PC-9 (cell line): ENCODE measurements around the gene SYCE3. TPM values are rescaled to one million over a fixed set of nuclear protein-coding genes. Genes with fewer than 3 reads are reported as not detected.

Experiments
- BruUV-seq: library from RNA; stranded (reverse); fragments of 400-500 nt; replicated peaks from 2 replicates; lab custom pipeline; 2021; lab: Mats Ljungman, UMichigan
- CTCF ChIA-PET: fragments of 300-600 bp; sonication (Branson Sonifier 250); formaldehyde crosslinking; loops from one replicate; lab custom pipeline; 2022; ENCODE audit warnings: antibody characterized with exemption; lab: Charles Lee
- POLR2A ChIA-PET: fragments of 300-600 bp; sonication (Branson Sonifier 250); formaldehyde crosslinking; loops from one replicate; lab custom pipeline; 2022; ENCODE audit warnings: antibody characterized with exemption; ENCODE audit not compliant: unreplicated experiment; lab: Charles Lee
- DNase-seq, 2 experiments: peaks; one replicate each; pipeline versions ENCODE4 v3.0.0 to v3.0.0-alpha.2; 2015 to 2022; ENCODE audit warnings: mixed read lengths in 1 of 2
- H2AFZ ChIP-seq: fragments of 200-600 bp; sonication (generic); 2 replicates; pipeline ENCODE4 v1.8.1; 2017; ENCODE audit warnings: antibody characterized with exemption
- H3F3A ChIP-seq: fragments of 200-600 bp; sonication (generic); 2 replicates; pipeline ENCODE4 v1.8.1; 2017; ENCODE audit warnings: antibody characterized with exemption, mild to moderate bottlenecking, low read depth; ENCODE audit not compliant: insufficient read depth
- H3K27ac ChIP-seq: fragments of 200-600 bp; sonication (generic); 2 replicates; pipeline ENCODE4 v1.6.1; 2016; ENCODE audit warnings: mixed run types
- H3K27me3 ChIP-seq: fragments of 200-600 bp; sonication (generic); 2 replicates; pipeline ENCODE4 v1.6.1; 2016; ENCODE audit warnings: low read depth, mixed run types; ENCODE audit not compliant: insufficient read depth
- H3K36me3 ChIP-seq: fragments of 200-600 bp; sonication (generic); 2 replicates; pipeline ENCODE4 v1.6.1; 2016; ENCODE audit warnings: low read depth, mixed run types
- H3K4me1 ChIP-seq: fragments of 200-600 bp; sonication (generic); replicated peaks from 2 replicates; pipeline ENCODE4 v1.6.1; 2016; ENCODE audit warnings: mixed run types; ENCODE audit not compliant: insufficient read depth
- H3K4me2 ChIP-seq: fragments of 200-600 bp; sonication (generic); 2 replicates; pipeline ENCODE4 v1.6.1; 2017; ENCODE audit warnings: mixed run types
- H3K4me3 ChIP-seq: fragments of 200-600 bp; sonication (generic); 2 replicates; pipeline ENCODE4 v1.6.1; 2016; ENCODE audit warnings: mixed run types
- H3K79me2 ChIP-seq: fragments of 200-600 bp; sonication (generic); 2 replicates; pipeline ENCODE4 v1.6.1; 2017; ENCODE audit warnings: low read depth, mixed run types
- H3K9me2 ChIP-seq: fragments of 200-600 bp; sonication (generic); 2 replicates; pipeline ENCODE4 v1.8.1; 2017; ENCODE audit warnings: mild to moderate bottlenecking; ENCODE audit not compliant: insufficient read depth
- H3K9me3 ChIP-seq: fragments of 200-600 bp; sonication (generic); 2 replicates; pipeline ENCODE4 v1.8.1; 2016; ENCODE audit warnings: low read depth; ENCODE audit not compliant: insufficient read depth
- H4K20me1 ChIP-seq: fragments of 200-600 bp; sonication (generic); 2 replicates; pipeline ENCODE4 v1.8.1; 2017; ENCODE audit not compliant: insufficient read depth
- CTCF ChIP-seq: fragments of 200-600 bp; sonication (generic); conservative IDR thresholded peaks from 2 replicates; pipeline ENCODE4 v1.6.1; 2017; ENCODE audit warnings: mixed run types, antibody characterized with exemption, mild to moderate bottlenecking, moderate library complexity
- EZH2 ChIP-seq: fragments of 200-600 bp; sonication (generic); IDR thresholded peaks from 2 replicates; pipeline ENCODE4 v1.8.0; 2017; ENCODE audit warnings: antibody characterized with exemption, low read depth
- intact Hi-C: fragments of 100-400 bp; cut with micrococcal nuclease; formaldehyde crosslinking; loops from one replicate; pipeline ENCODE4 v1.10.0; 2022; ENCODE audit not compliant: unreplicated experiment
- total RNA-seq: library from RNA; stranded (reverse); gene quantifications from 2 replicates; pipeline ENCODE4 v1.2.3, GENCODE V29; 2021

SYCE3 gene
- total RNA-seq, 1 experiment from 2014 or later = not detected

GRCh38 chr22:50551160-50551752, 11.5 kb downstream of the SYCE3 start:
- no TSS peak for BruUV-seq
- H3K36me3 ChIP-seq = no peaks in the 10 kb centered on the region
- ChIA-PET POLR2A (interaction anchor here (0.6 kb wide), 1 partner anchor 12 kb away, joined by 5 read pairs; no protein-coding TSS in a partner anchor), CTCF (interaction anchor here (0.6 kb wide), 1 partner anchor 22 kb away, joined by 7 read pairs; no protein-coding TSS in a partner anchor)
- intact Hi-C loops = no loop called here
- no peak overlapping the region for H3K4me3 ChIP-seq
- H3K9me2 ChIP-seq = no peaks in the 10 kb centered on the region
- no peaks in the 10 kb centered on the region for H3F3A ChIP-seq
- H2AFZ ChIP-seq = no peak overlapping the region
- no peaks in the 10 kb centered on the region for H4K20me1 ChIP-seq
- no peak for DNase-seq
- no peaks in the 10 kb centered on the region for H3K27me3 ChIP-seq
- no peaks in the 10 kb centered on the region for H3K79me2 ChIP-seq
- no peak for TF ChIP-seq EZH2
- TF ChIP-seq CTCF = no peak
- no peaks in the 10 kb centered on the region for H3K9me3 ChIP-seq
- no peak overlapping the region for H3K27ac ChIP-seq
- H3K4me2 ChIP-seq = no peak overlapping the region
- peaks cover 2% of the 10 kb centered on the region; the same call in 1 of the 2 replicates for H3K4me1 ChIP-seq

GRCh38 chr22:50550395-50550794, 12.3 kb downstream of the SYCE3 start:
- no peak for DNase-seq
- Histone ChIP-seq H3K9me2 (no peaks in the 10 kb centered on the region), H2AFZ (no peak overlapping the region), H4K20me1 (no peaks in the 10 kb centered on the region), H3K36me3 (no peaks in the 10 kb centered on the region), H3K27me3 (no peaks in the 10 kb centered on the region), H3K9me3 (no peaks in the 10 kb centered on the region), H3F3A (peaks cover 3% of the 10 kb centered on the region; the same call in 1 of the 2 replicates), H3K27ac (no peak overlapping the region), H3K4me3 (no peak overlapping the region), H3K4me2 (no peak overlapping the region), H3K79me2 (no peaks in the 10 kb centered on the region), H3K4me1 (peaks cover 11% of the 10 kb centered on the region)
- POLR2A ChIA-PET = no interaction called here
- no peak for TF ChIP-seq EZH2
- TF ChIP-seq CTCF = no peak
- BruUV-seq = no TSS peak
- intact Hi-C loops = no loop called here
- CTCF ChIA-PET = interaction anchor here (0.6 kb wide), 1 partner anchor 21 kb away, joined by 7 read pairs; no protein-coding TSS in a partner anchor

- intact Hi-C loops = no loop called here
- TF ChIP-seq CTCF (no peak), EZH2 (no peak)
- no peak overlapping the region for H2AFZ ChIP-seq
- H3K27ac ChIP-seq = no peak overlapping the region
- H3K4me1 ChIP-seq = peaks cover 23% of the 10 kb centered on the region
- H4K20me1 ChIP-seq = no peaks in the 10 kb centered on the region
- ChIA-PET POLR2A (no interaction called here), CTCF (no interaction called here)
- H3F3A ChIP-seq = peaks cover 15% of the 10 kb centered on the region; the same call in 1 of the 2 replicates
- no peaks in the 10 kb centered on the region for H3K27me3 ChIP-seq
- no TSS peak for BruUV-seq
- H3K9me2 ChIP-seq = no peaks in the 10 kb centered on the region
- no peaks in the 10 kb centered on the region for H3K36me3 ChIP-seq
- no peak for DNase-seq
- no peaks in the 10 kb centered on the region for H3K9me3 ChIP-seq
- no peaks in the 10 kb centered on the region for H3K79me2 ChIP-seq
- H3K4me3 ChIP-seq = no peak overlapping the region
- no peak overlapping the region for H3K4me2 ChIP-seq
These were observed 13.6 kb downstream of the SYCE3 start for GRCh38 chr22:50548921-50549790.
